A549 (cell line): ENCODE measurements around the gene PCSK6.

Experiments
- CTCF ChIP-seq: fragments of >200 bp; sonication (Bioruptor Twin); formaldehyde crosslinking; IDR thresholded peaks from 3 replicates; pipeline ENCODE4 v1.5.1; 2016
- ESRRA ChIP-seq: fragments of 150-350 bp; IDR thresholded peaks from 2 replicates; pipeline ENCODE4 v1.6.1; 2014; ENCODE audit warnings: mild to moderate bottlenecking, low read length, borderline replicate concordance
- JUN ChIP-seq, 2 experiments: fragments of >200 bp; sonication (Bioruptor Twin); formaldehyde crosslinking; IDR thresholded peaks; 2 replicates in 1 of 2; 3 replicates in 1 of 2; pipeline ENCODE4 v1.6.1; 2016 to 2017
- NR3C1 ChIP-seq: fragments of >200 bp; sonication (Bioruptor Twin); formaldehyde crosslinking; IDR thresholded peaks from 3 replicates; pipeline ENCODE4 v1.6.1; 2017
- POLR2A ChIP-seq: IDR thresholded peaks from 2 replicates; pipeline ENCODE4 v1.6.1; 2012; ENCODE audit warnings: mild to moderate bottlenecking, low read length
- REST ChIP-seq: fragments of 200-600 bp; sonication (generic); IDR thresholded peaks from 2 replicates; pipeline ENCODE4 v1.6.1; 2016; ENCODE audit warnings: antibody characterized with exemption, mild to moderate bottlenecking, moderate library complexity
- SMC3 ChIP-seq: fragments of >200 bp; sonication (Bioruptor Twin); formaldehyde crosslinking; IDR thresholded peaks from 3 replicates; pipeline ENCODE4 v1.6.1; 2018; ENCODE audit warnings: inconsistent platforms
- USF2 ChIP-seq: fragments of 450-650 bp; IDR thresholded peaks from 2 replicates; pipeline ENCODE4 v1.6.1; 2014; ENCODE audit warnings: antibody characterized with exemption
- TF ChIP-seq, protein P1 (sequence below): IDR thresholded peaks from 2 replicates; pipeline ENCODE4 v1.6.1; 2012

DNA sequence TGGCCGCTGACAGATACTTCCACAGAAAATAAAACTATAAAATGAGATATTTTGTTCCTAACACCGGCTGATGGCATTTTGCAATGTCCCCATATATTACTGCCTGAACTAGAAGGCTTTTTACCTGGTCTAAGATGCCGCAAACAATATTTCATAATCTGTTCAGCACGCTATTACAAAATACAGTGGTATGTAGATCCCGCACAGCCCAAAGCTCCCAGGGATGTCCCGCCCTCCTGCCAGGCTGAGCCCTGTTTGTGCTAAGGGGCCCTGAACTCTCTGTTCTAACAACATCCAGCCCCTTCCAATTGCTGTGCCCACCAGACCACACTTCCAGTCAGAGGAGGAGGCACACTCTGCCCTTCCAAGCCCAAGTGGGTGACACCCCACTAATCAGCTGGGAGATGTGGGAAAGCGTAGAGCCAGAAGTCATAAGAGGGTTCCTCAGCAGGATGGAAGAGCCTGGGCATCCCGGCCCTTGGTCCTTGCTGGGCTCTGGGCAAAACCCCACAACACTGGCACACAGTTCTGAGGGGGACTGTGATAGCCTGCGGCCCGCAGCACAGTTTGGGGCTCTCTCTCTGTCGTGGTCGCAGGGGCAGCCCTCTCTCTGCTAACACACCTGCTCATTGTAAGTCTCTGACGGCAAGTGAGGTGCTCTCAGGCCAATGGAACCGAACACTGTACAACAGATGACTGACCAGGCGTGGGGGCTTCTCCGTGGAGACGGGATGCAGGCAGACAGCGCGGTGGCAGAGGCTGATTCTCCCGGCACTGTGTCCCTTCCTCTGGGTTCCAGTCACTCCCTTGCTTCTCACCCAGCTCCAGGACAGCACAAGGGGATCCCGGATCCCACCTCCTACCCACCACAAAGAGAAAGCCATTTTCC lies 55.2 kb downstream of the PCSK6 start:
- TF ChIP-seq JUN (IDR thresholded peaks at IDR 0.05) (no peak), CTCF (no peak), POLR2A (no peak), NR3C1 (no peak), USF2 (no peak), SMC3 (no peak), REST (no peak), ESRRA (no peak)
- TF ChIP-seq, protein P1, sequence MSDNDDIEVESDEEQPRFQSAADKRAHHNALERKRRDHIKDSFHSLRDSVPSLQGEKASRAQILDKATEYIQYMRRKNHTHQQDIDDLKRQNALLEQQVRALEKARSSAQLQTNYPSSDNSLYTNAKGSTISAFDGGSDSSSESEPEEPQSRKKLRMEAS: no peak
